Ureter (tissue), 1 donor: ENCODE measurements around the gene ROBO2. TPM values are rescaled to one million over a fixed set of nuclear protein-coding genes. Genes with fewer than 3 reads are reported as not detected.

Source experiments
- DNase-seq: peaks from one replicate; pipeline ENCODE4 v3.0.0-alpha.2; 2020; ENCODE audit warnings: low spot score
- total RNA-seq: library from RNA; stranded (reverse); gene quantifications from one replicate; pipeline ENCODE4 v1.2.4, GENCODE V29; 2023
- donor health status: DM: yes; HTN: yes; CAD: no.

The ROBO2 gene
- total RNA-seq, 1 donor from 2014 or later = 0.39 TPM

- no peak for DNase-seq
Measured at GRCh38 chr3:77668376-77668775, 628.5 kb downstream of the ROBO2 start.

- no peak for DNase-seq
Measured at GRCh38 chr3:77672016-77672415, 632.1 kb downstream of the ROBO2 start.

GRCh38 chr3:77682162-77682561 lies 642.3 kb downstream of the ROBO2 start:
- no peak for DNase-seq

- DNase-seq = no peak
Measured at GRCh38 chr3:77684115-77684514, 644.2 kb downstream of the ROBO2 start.

- no peak for DNase-seq
Measured at GRCh38 chr3:77685713-77686112, 645.8 kb downstream of the ROBO2 start.

- no peak for DNase-seq
Measured at GRCh38 chr3:77686560-77686959, 646.7 kb downstream of the ROBO2 start.

- no peak for DNase-seq
Measured at GRCh38 chr3:77687545-77687944, 647.6 kb downstream of the ROBO2 start.

- no peak for DNase-seq
Measured at GRCh38 chr3:77690284-77690845, 650.5 kb downstream of the ROBO2 start.

- DNase-seq = no peak
Measured at GRCh38 chr3:77693147-77693546, 653.2 kb downstream of the ROBO2 start.

GRCh38 chr3:77699125-77699691 lies 659.3 kb downstream of the ROBO2 start:
- DNase-seq = no peak
